C4-2B (cell line): ENCODE results near the gene EMX2.

Source experiments
- CTCF ChIP-seq: fragments of 450-650 bp; conservative IDR thresholded peaks from 2 replicates; pipeline ENCODE4 v1.5.1; 2017; ENCODE audit warnings: mild to moderate bottlenecking
- ZFX ChIP-seq: fragments of 450-650 bp; IDR thresholded peaks from 2 replicates; pipeline ENCODE4 v1.6.1; 2017

- TF ChIP-seq CTCF (no peak), ZFX (no peak)
Measured at GRCh38 chr10:117550599-117551329, 8.2 kb downstream of the EMX2 start.
